GM19043 (cell line): Measurements from ENCODE around the gene ARHGEF11.
"Not testable (repeated sequence)": the region's sequence is repeated elsewhere in the genome, so short reads cannot be mapped to it uniquely, and the experiment has no call there.

Experiments
- ATAC-seq: cut with Tn5 transposase; IDR thresholded peaks from one replicate; pipeline ENCODE4 v1.9.1; 2021; ENCODE audit warnings: low read depth; ENCODE audit not compliant: unreplicated experiment

The ARHGEF11 gene

GRCh38 chr1:157045250-157046218, at the start of gene ARHGEF11:
Gene ARHGEF11 (minus strand): TSS chr1:157045742. CDS start chr1:157044330, 1,412 bp downstream.
- peak; percentile 58 for ATAC-seq

DNA sequence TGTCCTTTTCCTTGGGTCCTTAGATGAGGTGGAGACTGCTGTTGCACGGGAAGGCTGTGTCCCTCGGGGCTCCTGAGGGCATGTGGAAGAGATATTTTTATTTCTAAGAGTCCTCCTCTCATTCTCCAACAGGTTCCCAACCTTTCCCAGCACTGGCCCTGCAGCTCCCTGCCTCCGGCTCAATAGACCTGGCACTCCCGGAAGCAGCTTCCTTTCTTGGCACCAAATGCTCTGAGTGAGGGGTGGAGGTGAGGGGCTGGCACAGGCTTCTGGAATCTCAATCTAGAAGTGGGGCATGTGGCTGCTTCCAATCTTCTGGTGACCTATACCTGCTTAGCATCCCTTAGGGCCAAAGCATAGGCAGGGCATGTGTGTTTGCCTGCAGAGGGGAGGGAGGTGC, 49.5 kb upstream of the ARHGEF11 start:
- ATAC-seq = no peak

DNA sequence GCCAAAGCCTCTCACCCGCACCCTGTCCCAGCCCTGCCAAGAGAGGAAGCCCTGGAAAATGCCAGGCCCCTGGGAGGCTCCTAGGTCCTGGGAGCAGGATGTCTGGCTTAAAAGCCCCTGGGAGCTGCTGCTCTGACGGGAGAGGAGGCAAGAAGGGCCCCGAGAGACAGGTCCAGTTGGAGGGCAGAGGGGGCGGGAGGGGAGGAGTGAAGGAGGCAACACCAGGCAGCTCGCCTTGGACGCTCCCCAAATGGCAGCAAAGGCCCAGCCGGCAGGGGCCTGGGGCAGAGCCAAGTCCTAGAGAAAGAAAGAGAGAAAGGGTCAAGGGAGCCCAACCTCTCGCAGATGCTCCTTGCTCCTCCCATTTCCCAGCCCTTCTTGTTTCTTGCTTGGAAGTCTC, 47.3 kb upstream of the ARHGEF11 start:
- no peak for ATAC-seq

- ATAC-seq = no peak
Measured at GRCh38 chr1:157091668-157092273, 46.2 kb upstream of the ARHGEF11 start.

DNA sequence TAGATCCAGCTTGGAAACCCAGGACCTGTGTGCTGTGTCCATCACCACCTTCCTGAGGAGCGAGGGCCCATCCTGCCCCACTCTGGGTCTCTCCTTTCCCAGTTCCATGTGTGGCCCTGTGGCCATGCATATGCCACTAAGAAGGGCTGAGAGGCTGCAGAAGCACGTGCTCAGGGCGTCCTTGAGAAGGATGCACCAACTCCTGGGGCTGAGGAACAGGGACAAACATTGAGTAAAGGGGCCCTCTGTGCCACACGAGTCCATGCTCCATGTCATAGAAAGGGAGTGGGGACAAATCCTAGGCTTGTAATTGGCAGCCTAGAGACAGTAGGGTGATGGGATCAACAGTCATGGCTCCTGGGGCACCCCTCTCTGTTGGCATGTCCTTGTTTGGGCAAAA, 45.6 kb upstream of the ARHGEF11 start:
- ATAC-seq = no peak

DNA sequence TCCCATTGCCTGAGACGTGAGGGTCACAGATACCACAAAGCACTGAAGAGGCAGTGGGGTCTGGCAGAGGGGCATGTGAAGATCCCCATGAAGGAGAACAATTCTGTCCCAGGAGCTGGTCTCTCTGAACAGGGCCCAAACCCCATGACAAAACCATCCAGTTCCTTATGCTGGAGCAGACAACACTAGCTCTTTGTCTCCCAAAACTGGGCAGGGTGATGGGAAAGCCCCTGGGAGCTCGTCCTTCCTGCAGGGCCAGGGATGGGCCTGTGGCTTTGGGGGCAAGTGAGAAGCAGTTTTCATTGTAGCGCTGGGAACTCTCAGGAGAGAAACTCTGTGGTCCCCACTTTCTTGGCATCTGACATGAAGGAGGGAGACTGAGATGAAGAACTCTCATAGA, 45.2 kb upstream of the ARHGEF11 start:
- ATAC-seq = no peak

- ATAC-seq = no peak
Measured at GRCh38 chr1:157090196-157090647, 44.7 kb upstream of the ARHGEF11 start.

DNA sequence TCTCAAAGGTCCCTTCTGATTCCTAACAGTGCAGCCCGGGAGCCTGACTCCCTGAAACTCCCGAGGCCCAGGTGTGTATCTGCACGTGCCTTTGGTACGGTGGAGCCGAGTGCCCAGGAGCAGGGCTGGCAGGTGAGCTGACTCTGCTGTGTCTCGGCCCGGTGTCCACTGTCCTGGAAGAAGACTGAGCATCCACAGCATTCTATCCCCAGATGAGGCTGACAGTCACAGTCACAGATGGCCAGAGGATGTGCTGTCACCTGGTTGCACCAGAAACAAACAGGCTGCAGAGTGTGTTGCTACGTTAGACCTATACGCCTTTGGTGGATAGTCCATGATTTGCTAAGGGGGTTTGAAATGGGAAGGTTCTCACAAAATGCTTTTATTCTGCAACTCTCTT, 44.2 kb upstream of the ARHGEF11 start:
- no peak for ATAC-seq

DNA sequence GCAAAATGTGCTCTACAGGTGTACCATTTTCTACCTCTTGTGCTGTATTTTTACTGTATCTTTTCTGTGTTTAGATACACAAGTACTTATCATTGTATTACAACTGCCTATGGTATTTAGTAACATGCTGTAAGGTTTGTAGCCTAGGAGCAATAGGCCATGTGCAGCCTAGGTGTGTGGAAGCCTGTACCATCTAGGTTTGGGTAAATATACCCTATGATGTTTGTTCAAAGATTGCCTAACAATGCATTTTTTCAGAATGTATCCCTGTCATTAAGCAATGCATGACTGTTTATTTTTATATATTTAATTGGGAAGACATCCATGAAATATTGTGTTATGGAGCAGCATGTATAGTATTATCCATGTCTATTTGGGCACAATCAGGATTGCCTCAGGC, 43.1 kb upstream of the ARHGEF11 start:
- ATAC-seq = no peak

GRCh38 chr1:157087030-157087429, 41.5 kb upstream of the ARHGEF11 start:
- ATAC-seq = no peak

GRCh38 chr1:157086299-157086698, 40.8 kb upstream of the ARHGEF11 start:
- ATAC-seq = no peak

DNA sequence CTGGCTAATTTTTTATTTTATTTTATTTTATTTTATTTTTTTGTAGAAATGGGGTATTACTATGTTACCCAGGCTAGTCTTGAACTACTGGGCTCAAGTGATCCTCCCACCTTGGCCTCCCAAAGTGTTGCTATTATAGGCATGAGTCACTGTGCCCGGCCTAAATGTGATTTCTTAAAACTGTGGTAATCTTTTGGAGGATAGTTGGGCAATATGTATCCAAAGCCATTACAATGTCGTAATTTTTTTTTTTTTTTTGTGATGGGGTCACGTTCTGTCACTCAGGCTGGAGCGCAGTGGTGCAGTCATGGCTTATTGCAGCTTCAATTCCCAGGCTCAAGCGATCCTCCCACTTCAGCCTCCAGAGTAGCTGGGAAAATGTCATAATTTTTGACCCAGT, 39.9 kb upstream of the ARHGEF11 start:
- no peak for ATAC-seq

DNA sequence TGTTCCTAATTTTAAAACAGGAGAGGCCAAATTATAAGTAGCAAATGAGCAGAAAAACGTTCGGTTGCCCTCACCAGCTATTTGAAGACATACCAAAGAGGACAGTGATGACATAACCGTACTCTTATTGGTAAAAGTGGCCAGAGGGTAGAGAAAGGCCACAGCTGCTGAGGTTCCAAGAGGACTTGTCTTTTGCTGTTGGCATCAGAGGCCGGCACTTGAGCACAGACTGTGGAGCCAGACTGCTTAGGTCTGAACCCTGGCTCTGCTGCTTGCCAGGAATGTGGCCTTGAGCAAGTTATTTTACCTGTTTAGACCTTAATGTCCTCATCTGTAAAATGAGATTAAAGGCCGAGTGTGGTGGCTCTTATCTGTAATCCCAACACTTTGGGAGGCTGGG, 39.2 kb upstream of the ARHGEF11 start:
- no peak for ATAC-seq

GRCh38 chr1:157081707-157082106, 36.2 kb upstream of the ARHGEF11 start:
- no peak for ATAC-seq

GRCh38 chr1:157080714-157081113, 35.2 kb upstream of the ARHGEF11 start:
- ATAC-seq = no peak

DNA sequence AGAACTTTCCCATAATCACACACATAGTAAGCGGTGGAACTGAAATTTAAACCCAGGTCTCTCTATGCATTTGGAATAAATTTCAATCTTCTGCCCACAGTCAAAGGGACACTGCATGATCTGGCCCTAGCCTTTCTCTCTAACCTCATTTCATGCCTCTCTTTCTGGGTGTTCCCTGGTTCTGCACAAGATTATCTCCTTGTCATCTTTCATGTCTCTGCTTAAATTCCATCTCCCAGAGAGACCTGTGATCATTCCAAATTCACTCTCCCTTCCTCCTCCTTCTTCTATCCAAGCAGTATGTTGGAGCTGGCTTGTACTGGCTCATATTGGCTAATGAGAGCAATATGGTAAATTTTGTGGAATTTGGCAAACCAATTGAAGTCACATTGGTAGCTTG, 31.9 kb upstream of the ARHGEF11 start:
- ATAC-seq = no peak

GRCh38 chr1:157073944-157074685, 28.6 kb upstream of the ARHGEF11 start:
- ATAC-seq = no peak

DNA sequence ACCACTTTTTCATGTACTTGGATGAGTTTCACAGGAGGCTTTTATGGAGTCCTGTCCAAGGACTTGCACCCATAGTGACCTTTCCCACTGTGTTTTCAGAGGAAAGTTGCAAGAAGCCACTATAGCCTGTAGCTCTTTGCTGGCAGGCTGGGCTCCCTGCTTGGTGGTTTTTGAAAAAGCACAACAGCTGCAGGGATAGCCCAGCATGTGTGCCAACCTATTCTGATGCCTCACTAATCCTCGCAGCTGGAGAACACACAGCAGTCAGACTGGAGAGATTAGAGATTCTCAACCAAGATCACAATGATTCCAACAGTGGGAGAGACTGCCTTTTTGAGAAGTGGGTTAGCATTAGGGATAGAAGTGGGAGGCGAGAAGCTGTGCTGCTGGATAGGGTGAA, 24.1 kb upstream of the ARHGEF11 start:
- ATAC-seq = no peak

DNA sequence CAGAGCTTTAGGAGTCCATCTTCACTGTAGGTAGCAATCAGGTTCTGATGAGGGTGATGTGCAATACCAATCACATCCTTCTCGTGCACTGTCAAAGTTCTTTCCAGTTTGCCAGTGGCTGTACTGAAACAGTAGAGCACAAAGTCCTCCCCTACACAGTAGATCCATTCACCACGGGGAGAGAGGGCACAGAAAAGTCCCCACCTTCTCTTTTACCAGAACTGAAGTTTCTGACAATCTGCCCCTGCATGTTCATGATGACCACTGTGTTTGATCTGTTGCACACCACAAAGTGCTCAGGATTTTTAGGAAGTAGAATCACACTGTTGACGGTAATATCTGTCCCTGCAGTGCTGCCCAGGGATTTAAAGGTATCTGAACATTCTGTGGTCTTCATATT, 13.7 kb upstream of the ARHGEF11 start:
- not testable (repeated sequence) for ATAC-seq

DNA sequence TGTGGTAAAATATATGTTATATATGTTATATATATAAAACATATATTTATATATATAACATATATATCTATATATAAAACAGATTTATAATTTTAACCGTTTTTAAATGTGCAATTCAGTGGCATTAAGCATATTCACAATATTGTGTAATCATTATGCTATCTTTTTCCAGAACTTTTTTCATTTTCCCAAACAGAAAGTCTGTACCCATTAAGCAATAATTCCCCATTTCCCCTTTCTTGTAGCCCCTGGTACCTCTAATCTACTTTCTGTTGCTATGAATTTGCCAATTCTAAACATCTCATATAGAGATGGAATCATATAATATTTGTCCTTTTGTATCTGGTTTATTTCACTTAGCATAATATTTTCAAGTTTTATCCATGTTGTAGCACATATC, 10.7 kb upstream of the ARHGEF11 start:
- ATAC-seq = no peak

- ATAC-seq = not testable (repeated sequence)
Measured at GRCh38 chr1:157055729-157056128, 10.2 kb upstream of the ARHGEF11 start.
